GM12878 (cell line): ENCODE results near the gene SYT12. TPM values are rescaled to one million over a fixed set of nuclear protein-coding genes. Genes with fewer than 3 reads are reported as not detected.

ENCODE experiments used
- ATAC-seq: fragments of 200-7000 bp; cut with Tn5 transposase; 3 replicates; pipeline ENCODE4 v1.9.1; 2020; ENCODE audit warnings: mild to moderate bottlenecking, moderate library complexity
- BruUV-seq: library from RNA; stranded (reverse); fragments of 400-500 nt; replicated peaks from 2 replicates; lab custom pipeline; 2021; lab: Mats Ljungman, UMichigan
- CTCF ChIA-PET: fragments of 300-600 bp; sonication (Branson Sonifier 250); formaldehyde crosslinking; extraction: SDS; loops from one replicate; lab custom pipeline; 2021; ENCODE audit warnings: inconsistent platforms; lab: Yijun Ruan, JAX
- POLR2A ChIA-PET: fragments of 350-600 bp; formaldehyde crosslinking; extraction: SDS; loops from one replicate; lab custom pipeline; 2021; ENCODE audit warnings: inconsistent platforms; lab: Charles Lee
- RAD21 ChIA-PET: fragments of 300-600 bp; sonication (Branson Sonifier 250); formaldehyde crosslinking; loops from one replicate; lab custom pipeline; 2023; ENCODE audit warnings: antibody characterized with exemption; ENCODE audit not compliant: unreplicated experiment; lab: Charles Lee
- SMC1A ChIA-PET: fragments of 300-600 bp; sonication (Branson Sonifier 250); formaldehyde crosslinking; loops from one replicate; lab custom pipeline; 2023; ENCODE audit not compliant: unreplicated experiment, uncharacterized antibody; lab: Charles Lee
- DNase-seq: peaks from one replicate; pipeline ENCODE4 v3.0.0-alpha.2; 2011; ENCODE audit warnings: low read depth, low spot score
- FAIRE-seq: peaks from 3 replicates; lab custom pipeline; 2011; peaks lifted over from hg19 to GRCh38; lab: Jason Lieb, UNC
- H2AFZ ChIP-seq: 2 replicates; pipeline ENCODE4 v1.6.0; 2011; ENCODE audit warnings: low read depth, low read length, control low read depth; ENCODE audit not compliant: control insufficient read depth
- H3K27ac ChIP-seq: 2 replicates; pipeline ENCODE4 v1.5.1; 2011; ENCODE audit warnings: control low read depth; ENCODE audit not compliant: control insufficient read depth, insufficient read depth
- H3K27me3 ChIP-seq, 2 experiments: replicated peaks in 1 of 2; 2 replicates each; pipeline versions ENCODE4 v1.6.0 to v1.6.1; 2011; ENCODE audit warnings: low read length in 1 of 2; ENCODE audit not compliant: control insufficient read depth in 2 of 2, insufficient read depth in 2 of 2
- H3K36me3 ChIP-seq, 2 experiments: 2 replicates each; pipeline ENCODE4 v1.5.1; 2011; ENCODE audit warnings: low read length in 1 of 2; ENCODE audit not compliant: control insufficient read depth in 2 of 2, insufficient read depth in 2 of 2
- H3K4me1 ChIP-seq: 2 replicates; pipeline ENCODE4 v1.6.1; 2011; ENCODE audit warnings: mild to moderate bottlenecking, low read length, moderate library complexity, mixed read lengths; ENCODE audit not compliant: control insufficient read depth, insufficient read depth
- H3K4me2 ChIP-seq: 2 replicates; pipeline ENCODE4 v1.6.0; 2011; ENCODE audit warnings: control low read depth; ENCODE audit not compliant: control insufficient read depth, insufficient read depth
- H3K4me3 ChIP-seq: fragments of 200-600 bp; sonication (generic); 2 replicates; pipeline ENCODE4 v1.5.1; 2016
- H3K79me2 ChIP-seq: 2 replicates; pipeline ENCODE4 v1.6.0; 2011; ENCODE audit warnings: low read length; ENCODE audit not compliant: control insufficient read depth, insufficient read depth
- H3K9ac ChIP-seq: 2 replicates; pipeline ENCODE4 v1.8.0; 2011; ENCODE audit warnings: low read length, control low read depth, mixed read lengths; ENCODE audit not compliant: control insufficient read depth, insufficient read depth
- H3K9me3 ChIP-seq: replicated peaks from 3 replicates; pipeline ENCODE4 v1.5.1; 2011; ENCODE audit warnings: mild to moderate bottlenecking, low read length; ENCODE audit not compliant: control insufficient read depth, insufficient read depth
- H4K20me1 ChIP-seq: 2 replicates; pipeline ENCODE4 v1.6.0; 2011; ENCODE audit not compliant: control insufficient read depth, insufficient read depth
- FOS ChIP-seq: IDR thresholded peaks from 3 replicates; pipeline ENCODE4 v1.6.1; 2011; ENCODE audit warnings: borderline replicate concordance; ENCODE audit not compliant: insufficient read length; ENCODE audit errors: extremely low read depth
- GATAD2B ChIP-seq: fragments of 450-650 bp; conservative IDR thresholded peaks from 2 replicates; pipeline ENCODE4 v1.6.1; 2017; ENCODE audit warnings: low read depth, mild to moderate bottlenecking, moderate library complexity
- RB1 ChIP-seq: fragments of 450-650 bp; formaldehyde crosslinking; IDR thresholded peaks from 2 replicates; pipeline ENCODE4 v1.6.1; 2017; ENCODE audit warnings: mild to moderate bottlenecking, borderline replicate concordance
- TCF3 ChIP-seq: IDR thresholded peaks from 2 replicates; pipeline ENCODE4 v1.6.1; 2012; ENCODE audit warnings: low read depth, mild to moderate bottlenecking, low read length, borderline replicate concordance; ENCODE audit not compliant: insufficient read depth
- ZBED1 ChIP-seq: IDR thresholded peaks from 2 replicates; pipeline ENCODE4 v1.6.1; 2016; ENCODE audit warnings: borderline replicate concordance
- ZNF274 ChIP-seq: IDR thresholded peaks from one replicate; pipeline ENCODE4 v1.8.0; 2011; ENCODE audit not compliant: insufficient read length, insufficient read depth
- WGBS: methylation state at CpG from one replicate; pipeline ENCODE4 v1.1.6; 2016; ENCODE audit warnings: low lambda C conversion rate; ENCODE audit not compliant: insufficient replicate concordance, insufficient coverage; ENCODE audit errors: missing lambda C conversion rate; 5-methylcytosine and 5-hydroxymethylcytosine counted together
- in situ Hi-C: fragments of 300-500 bp; cut with MboI; formaldehyde crosslinking; loops from 9 replicates; pipeline ENCODE4 v1.14.3; 2018; ENCODE audit warnings: mixed read lengths
- intact Hi-C: fragments of 100-400 bp; cut with micrococcal nuclease; formaldehyde crosslinking; loops from one replicate; pipeline ENCODE4 v1.14.2; 2022; ENCODE audit not compliant: unreplicated experiment
- polyA plus RNA-seq, 11 experiments: library from polyadenylated mRNA; depleted of rRNA in 4 of 11; unstranded in 6 of 11; stranded (reverse) in 5 of 11; fragments of >200 nt; fragmentation: Nextera tagmentation in 4 of 11; fragmentation: Illumina TruSeq in 1 of 11; extraction: Ambion mirVana in 4 of 11; extraction: Trizol in 1 of 11; gene quantifications; 1 replicate in 1 of 11; 2 replicates in 10 of 11; pipeline versions ENCODE4 v1.2.1 to v1.2.3, GENCODE V29; 2011 to 2016; ENCODE audit warnings: inconsistent platforms in 2 of 11, missing spikeins in 2 of 11, low read depth in 1 of 11
- total RNA-seq, 4 experiments: library from RNA; depleted of rRNA in 3 of 4; stranded (reverse); fragments of >200 nt in 3 of 4; fragmentation: Illumina TruSeq in 1 of 4; extraction: Trizol in 1 of 4; gene quantifications; 2 replicates each; pipeline versions ENCODE4 v1.2.1 to v1.2.3, GENCODE V29; 2013 to 2021

Gene SYT12
- total and polyA plus RNA-seq, 10 of the 15 experiments (the other 5 are each of a cell fraction or from before 2014, with no cell fraction given): 0.02 to 2.3 (median 0.84) TPM; not detected in 1

DNA sequence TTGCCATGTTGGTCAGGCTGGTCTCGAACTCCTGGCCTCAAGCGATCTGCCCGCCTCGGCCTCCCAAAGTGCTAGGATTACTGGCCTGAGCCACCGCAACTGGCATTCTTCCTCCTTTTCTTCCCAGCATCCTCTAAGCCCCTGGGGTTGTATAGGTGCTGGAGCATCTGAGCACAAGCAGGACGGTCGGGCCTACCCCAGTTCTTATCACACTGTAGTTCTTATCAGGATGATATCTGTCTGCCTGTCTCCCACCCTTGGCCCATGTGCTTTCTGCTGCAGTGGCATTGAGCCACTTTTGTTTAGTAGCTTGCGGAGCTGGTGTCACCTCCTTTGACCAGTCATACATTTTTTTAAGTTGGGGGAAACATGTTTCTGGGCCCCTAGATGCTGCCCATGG is 35.6 kb downstream of the SYT12 start:
- SMC1A ChIA-PET: interaction anchor here (1.3 kb wide), 1 partner anchor 17 kb away, joined by 3 read pairs; no protein-coding TSS in a partner anchor
- Histone ChIP-seq H4K20me1 (no peaks in the 10 kb centered on the region), H3K79me2 (no peaks in the 10 kb centered on the region), H2AFZ (no peak overlapping the region), H3K9ac (no peak overlapping the region), H3K4me1 (peaks cover 10% of the 10 kb centered on the region), H3K36me3 (no peaks in the 10 kb centered on the region), H3K4me2 (no peak overlapping the region), H3K27ac (no peak overlapping the region), H3K27me3 (no peaks in the 10 kb centered on the region), H3K9me3 (no peaks in the 10 kb centered on the region), H3K4me3 (no peak overlapping the region)
- BruUV-seq: no TSS peak
- no peak for DNase-seq
- in situ Hi-C loops: no loop called here
- WGBS: 81% methylated on average over 8 of the region's 8 CpGs
- POLR2A ChIA-PET: no interaction called here
- TF ChIP-seq RB1 (no peak), FOS (no peak), GATAD2B (no peak), TCF3 (no peak)
- ATAC-seq: no peak
- CTCF ChIA-PET: no interaction called here
- intact Hi-C loops: no loop called here
- RAD21 ChIA-PET: no interaction called here
- no peak for FAIRE-seq

- ChIA-PET CTCF (no interaction called here), RAD21 (no interaction called here), SMC1A (no interaction called here), POLR2A (no interaction called here)
- H3K9ac ChIP-seq: no peak overlapping the region
- no peak overlapping the region for H3K27ac ChIP-seq
- H3K4me2 ChIP-seq: no peak overlapping the region
- H4K20me1 ChIP-seq: no peaks in the 10 kb centered on the region
- in situ Hi-C loops: no loop called here
- no peak overlapping the region for H3K4me3 ChIP-seq
- no peaks in the 10 kb centered on the region for H3K36me3 ChIP-seq
- no TSS peak for BruUV-seq
- DNase-seq: no peak
- 63% methylated on average over 3 of the region's 3 CpGs for WGBS
- no peaks in the 10 kb centered on the region for H3K9me3 ChIP-seq
- H3K79me2 ChIP-seq: no peaks in the 10 kb centered on the region
- no peak overlapping the region for H2AFZ ChIP-seq
- ATAC-seq: no peak
- FAIRE-seq: no peak
- no peaks in the 10 kb centered on the region for H3K27me3 ChIP-seq
- intact Hi-C loops: no loop called here
- TF ChIP-seq ZBED1 (no peak), ZNF274 (no peak)
- peaks cover 10% of the 10 kb centered on the region for H3K4me1 ChIP-seq
Observed at GRCh38 chr11:67059671-67060070, 36.7 kb downstream of the SYT12 start.
